Keratinocyte (primary cell): ENCODE data around the gene C6orf52. TPM values are rescaled to one million over a fixed set of nuclear protein-coding genes. Genes with fewer than 3 reads are reported as not detected.
A peak's percentile ranks its signal among the peaks of the same experiment; 100 is the strongest.

Source experiments
- DNase-seq: peaks from one replicate; pipeline ENCODE4 v3.0.0-alpha.2; 2011; ENCODE audit warnings: low read depth, missing footprints, low spot score
- FAIRE-seq: peaks from 2 replicates; lab custom pipeline; 2011; peaks lifted over from hg19 to GRCh38; lab: Jason Lieb, UNC
- H2AFZ ChIP-seq: 2 replicates; pipeline ENCODE4 v1.6.0; 2012; ENCODE audit warnings: low read length, control low read depth, inconsistent platforms; ENCODE audit not compliant: control insufficient read depth
- H3K27ac ChIP-seq: 2 replicates; pipeline ENCODE4 v1.5.1; 2011; ENCODE audit warnings: low read length; ENCODE audit not compliant: control insufficient read depth, insufficient read depth
- H3K27me3 ChIP-seq: 3 replicates; pipeline ENCODE4 v1.6.0; 2011; ENCODE audit warnings: low read length; ENCODE audit not compliant: control insufficient read depth, insufficient read depth; ENCODE audit errors: extremely low read depth
- H3K36me3 ChIP-seq, 2 experiments: 2 replicates in 1 of 2; 3 replicates in 1 of 2; pipeline ENCODE4 v1.5.1; 2011; ENCODE audit warnings: low read length in 2 of 2, mild to moderate bottlenecking in 1 of 2; ENCODE audit not compliant: control insufficient read depth in 2 of 2, insufficient read depth in 2 of 2; ENCODE audit errors: extremely low read depth in 1 of 2
- H3K4me1 ChIP-seq: 3 replicates; pipeline ENCODE4 v1.5.1; 2011; ENCODE audit warnings: low read length; ENCODE audit not compliant: control insufficient read depth, insufficient read depth; ENCODE audit errors: extremely low read depth
- H3K4me2 ChIP-seq: 3 replicates; pipeline ENCODE4 v1.6.0; 2011; ENCODE audit warnings: low read depth, low read length; ENCODE audit not compliant: control insufficient read depth, insufficient read depth; ENCODE audit errors: extremely low read depth
- H3K4me3 ChIP-seq, 3 experiments: fragments of 200-600 bp in 1 of 3; sonication (generic) in 1 of 3; 2 replicates in 2 of 3; 3 replicates in 1 of 3; pipeline ENCODE4 v1.5.1; 2011 to 2016; ENCODE audit warnings: low read length in 3 of 3, mild to moderate bottlenecking in 3 of 3, control low read depth in 2 of 3, inconsistent platforms in 1 of 3, low read depth in 1 of 3, mixed read lengths in 1 of 3, mixed run types in 1 of 3, moderate library complexity in 1 of 3; ENCODE audit not compliant: control insufficient read depth in 2 of 3, insufficient read depth in 2 of 3; ENCODE audit errors: extremely low read depth in 1 of 3
- H3K79me2 ChIP-seq: 2 replicates; pipeline ENCODE4 v1.6.0; 2012; ENCODE audit warnings: low read length; ENCODE audit not compliant: control insufficient read depth, insufficient read depth
- H3K9ac ChIP-seq: 3 replicates; pipeline ENCODE4 v1.6.0; 2011; ENCODE audit warnings: low read length; ENCODE audit not compliant: control insufficient read depth, insufficient read depth; ENCODE audit errors: extremely low read depth
- H3K9me1 ChIP-seq: 3 replicates; pipeline ENCODE4 v1.6.0; 2011; ENCODE audit warnings: low read length; ENCODE audit not compliant: control insufficient read depth, insufficient read depth; ENCODE audit errors: extremely low read depth
- H3K9me3 ChIP-seq: 2 replicates; pipeline ENCODE4 v1.5.1; 2012; ENCODE audit warnings: low read depth, low read length; ENCODE audit not compliant: control insufficient read depth
- H4K20me1 ChIP-seq: 3 replicates; pipeline ENCODE4 v1.6.0; 2011; ENCODE audit warnings: low read length; ENCODE audit not compliant: control insufficient read depth, insufficient read depth; ENCODE audit errors: extremely low read depth
- EZH2 ChIP-seq: IDR thresholded peaks from one replicate; pipeline ENCODE4 v1.6.1; 2012; ENCODE audit warnings: inconsistent platforms, mild to moderate bottlenecking, low read length, moderate library complexity
- dilution Hi-C: fragments of 300-500 bp; cut with MboI; formaldehyde crosslinking; loops from one replicate; pipeline ENCODE4 v1.7.0; 2020; ENCODE audit warnings: low sequenced_read_pairs; ENCODE audit not compliant: extremely low pct_ligation_motif_present
- polyA plus RNA-seq, 5 experiments: library from polyadenylated mRNA; depleted of rRNA in 3 of 5; stranded (reverse) in 3 of 5; stranded (forward) in 1 of 5; unstranded in 1 of 5; fragments of >200 nt; gene quantifications; 1 replicate in 1 of 5; 2 replicates in 3 of 5; 3 replicates in 1 of 5; pipeline versions ENCODE4 v1.2.1 to v1.2.3, GENCODE V29; 2011 to 2012; ENCODE audit warnings: missing spikeins in 2 of 5, low read depth in 1 of 5, low replicate concordance in 1 of 5
- TF ChIP-seq, protein P1 (sequence below), 3 experiments: IDR thresholded peaks in 1 of 3; conservative IDR thresholded peaks in 1 of 3; optimal IDR thresholded peaks in 1 of 3; 2 replicates in 2 of 3; 3 replicates in 1 of 3; pipeline versions ENCODE3 to v1.5.1; 2011; ENCODE audit warnings: low read length in 3 of 3, mild to moderate bottlenecking in 3 of 3, moderate library complexity in 2 of 3, control low read depth in 1 of 3, inconsistent platforms in 1 of 3; ENCODE audit not compliant: insufficient read depth in 2 of 3; ENCODE audit errors: extremely low read depth in 1 of 3

Gene C6orf52
- polyA plus RNA-seq, 1 donor (not counting 4 experiments of a cell fraction or from before 2014, with no cell fraction given) = not detected

DNA sequence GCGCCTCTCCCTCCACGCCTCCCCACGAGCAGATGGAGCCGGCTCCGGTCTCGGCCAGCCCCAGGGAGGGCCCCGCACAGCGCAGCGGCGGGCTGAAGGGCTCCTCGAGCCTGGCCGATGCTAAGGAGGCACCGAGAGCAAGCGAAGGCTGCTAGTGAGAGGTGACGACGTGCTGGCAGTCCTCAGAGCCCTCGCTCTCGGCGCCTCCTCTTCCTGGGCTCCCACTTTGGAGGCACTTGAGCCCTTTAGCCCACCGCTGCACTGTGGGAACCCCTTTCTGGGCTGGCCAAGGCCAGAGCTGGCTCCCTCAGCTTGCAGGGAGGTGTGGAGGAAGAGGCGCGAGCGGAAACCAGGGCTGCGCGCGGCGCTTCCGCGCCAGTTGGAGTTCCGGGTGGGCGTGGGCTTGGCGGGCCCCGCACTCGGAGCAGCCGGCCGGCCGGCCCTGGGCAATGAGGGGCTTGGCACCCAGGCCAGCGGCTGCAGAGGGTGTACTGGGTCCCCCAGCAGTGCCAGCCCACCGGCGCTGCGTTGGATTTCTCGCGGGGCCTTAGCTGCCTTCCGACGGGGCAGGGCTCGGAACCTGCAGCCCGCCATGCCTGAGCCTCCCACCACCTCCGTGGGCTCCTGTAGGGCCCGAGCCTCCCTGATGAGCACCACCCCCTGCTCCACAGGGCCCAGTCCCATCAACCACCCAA, 26.0 kb upstream of the C6orf52 start:
- H3K27ac ChIP-seq = no peak overlapping the region
- H3K9ac ChIP-seq = peak overlapping the region; percentile 58
- H3K9me3 ChIP-seq = peaks cover 5% of the 10 kb centered on the region
- dilution Hi-C loops = no loop called here
- H3K4me2 ChIP-seq = peak overlapping the region; percentile 32
- peaks cover 17% of the 10 kb centered on the region for H3K4me1 ChIP-seq
- H3K4me3 ChIP-seq = peak overlapping the region; percentile 14 to 51 (median 45)
- DNase-seq (no peak), FAIRE-seq (no peak)
- no peaks in the 10 kb centered on the region for H3K27me3 ChIP-seq
- H4K20me1 ChIP-seq = no peaks in the 10 kb centered on the region
- TF ChIP-seq, protein P1, sequence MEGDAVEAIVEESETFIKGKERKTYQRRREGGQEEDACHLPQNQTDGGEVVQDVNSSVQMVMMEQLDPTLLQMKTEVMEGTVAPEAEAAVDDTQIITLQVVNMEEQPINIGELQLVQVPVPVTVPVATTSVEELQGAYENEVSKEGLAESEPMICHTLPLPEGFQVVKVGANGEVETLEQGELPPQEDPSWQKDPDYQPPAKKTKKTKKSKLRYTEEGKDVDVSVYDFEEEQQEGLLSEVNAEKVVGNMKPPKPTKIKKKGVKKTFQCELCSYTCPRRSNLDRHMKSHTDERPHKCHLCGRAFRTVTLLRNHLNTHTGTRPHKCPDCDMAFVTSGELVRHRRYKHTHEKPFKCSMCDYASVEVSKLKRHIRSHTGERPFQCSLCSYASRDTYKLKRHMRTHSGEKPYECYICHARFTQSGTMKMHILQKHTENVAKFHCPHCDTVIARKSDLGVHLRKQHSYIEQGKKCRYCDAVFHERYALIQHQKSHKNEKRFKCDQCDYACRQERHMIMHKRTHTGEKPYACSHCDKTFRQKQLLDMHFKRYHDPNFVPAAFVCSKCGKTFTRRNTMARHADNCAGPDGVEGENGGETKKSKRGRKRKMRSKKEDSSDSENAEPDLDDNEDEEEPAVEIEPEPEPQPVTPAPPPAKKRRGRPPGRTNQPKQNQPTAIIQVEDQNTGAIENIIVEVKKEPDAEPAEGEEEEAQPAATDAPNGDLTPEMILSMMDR (optimal IDR thresholded peaks at IDR 0.05 in 1 of 3, IDR thresholded peaks at IDR 0.05 in 1 of 3, conservative IDR thresholded peaks at IDR 0.05 in 1 of 3; ENCODE audit: extremely low read depth in 1 of 3, insufficient read depth in 2 of 3, low read length in 3 of 3) = no peak
- no peak for TF ChIP-seq EZH2
- H3K36me3 ChIP-seq = peaks cover 5 to 7% of the 10 kb centered on the region in 2 experiments
- H2AFZ ChIP-seq = peak overlapping the region; percentile 23
- no peaks in the 10 kb centered on the region for H3K9me1 ChIP-seq
- H3K79me2 ChIP-seq = peaks cover 24% of the 10 kb centered on the region

DNA sequence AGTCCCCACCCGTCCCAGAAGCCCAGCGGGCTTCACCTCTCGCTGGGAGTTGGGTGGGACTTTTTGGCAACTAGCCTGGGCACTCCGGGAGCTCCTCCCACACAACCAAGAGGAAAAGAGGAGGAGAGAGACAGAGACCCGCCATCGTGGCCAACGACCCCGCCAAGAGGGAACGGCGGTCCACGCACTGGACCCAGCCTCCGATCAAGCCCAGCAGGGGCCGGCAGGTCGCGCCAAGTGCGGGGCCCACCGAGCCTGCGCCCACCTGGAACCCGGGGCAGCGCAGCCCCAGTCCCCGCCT, 25.5 kb upstream of the C6orf52 start:
- Histone ChIP-seq H3K4me3 (peak overlapping the region; percentile 14 to 51 (median 45)), H3K27ac (peak overlapping the region; percentile 8), H3K79me2 (peaks cover 19% of the 10 kb centered on the region), H3K4me2 (peak overlapping the region; percentile 32), H3K27me3 (no peaks in the 10 kb centered on the region), H3K9me1 (no peaks in the 10 kb centered on the region), H2AFZ (no peak overlapping the region), H4K20me1 (no peaks in the 10 kb centered on the region), H3K36me3 (peaks cover 3% of the 10 kb centered on the region in 2 experiments), H3K9ac (peak overlapping the region; percentile 58), H3K9me3 (peaks cover 5% of the 10 kb centered on the region), H3K4me1 (peaks cover 17% of the 10 kb centered on the region)
- no peak for TF ChIP-seq EZH2
- TF ChIP-seq, protein P1 (optimal IDR thresholded peaks at IDR 0.05 in 1 of 3, IDR thresholded peaks at IDR 0.05 in 1 of 3, conservative IDR thresholded peaks at IDR 0.05 in 1 of 3; ENCODE audit: extremely low read depth in 1 of 3, insufficient read depth in 2 of 3, low read length in 3 of 3) = no peak
- dilution Hi-C loops = no loop called here
- DNase-seq (no peak), FAIRE-seq (no peak)
